ENCODE measurements around the gene TMA16. TPM values are rescaled to one million over a fixed set of nuclear protein-coding genes. Genes with fewer than 3 reads are reported as not detected.

Gene TMA16
- total RNA-seq, 1 donor from 2014 or later, result 9.6 TPM

- DNase-seq (ENCODE audit: missing footprints) (no peak), ATAC-seq (no peak)
- intact Hi-C loops (cut with DNase I), result loop anchor here (2.0 to 5.0 kb wide), 2 partner anchors 1182 to 1196 kb away; no protein-coding TSS in a partner anchor
Observed at GRCh38 chr4:163550869-163551267, 56.4 kb downstream of the TMA16 start.

DNA sequence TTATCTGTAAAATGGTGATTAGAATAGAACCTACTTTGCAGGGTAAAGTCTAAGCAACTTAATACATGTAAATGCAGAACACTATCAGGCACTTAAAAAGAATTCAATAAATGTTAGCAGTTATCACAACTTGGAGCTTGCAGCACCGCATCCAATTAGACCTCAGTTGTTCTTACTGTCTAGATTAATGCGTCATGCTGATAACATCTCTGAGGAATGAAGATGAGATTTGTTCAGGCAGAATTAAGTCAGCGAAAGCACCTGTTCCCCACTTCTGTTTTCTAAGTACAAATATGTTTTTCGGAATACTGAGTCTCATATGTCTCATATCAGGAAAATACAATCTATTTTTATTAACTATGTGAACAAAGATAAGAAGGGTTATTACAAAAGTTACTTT is 58.7 kb downstream of the TMA16 start:
- DNase-seq (ENCODE audit: missing footprints), result no peak
- ATAC-seq, result no peak
- intact Hi-C loops (cut with DNase I), result loop anchor here (5.0 kb wide), 1 partner anchor 1194 kb away; no protein-coding TSS in a partner anchor

GRCh38 chr4:163554870-163555465 is 60.5 kb downstream of the TMA16 start:
- DNase-seq (ENCODE audit: missing footprints) (no peak), ATAC-seq (no peak)
- intact Hi-C loops (cut with DNase I), result loop anchor here (5.0 kb wide), 2 partner anchors 127 to 1192 kb away; no protein-coding TSS in a partner anchor

DNA sequence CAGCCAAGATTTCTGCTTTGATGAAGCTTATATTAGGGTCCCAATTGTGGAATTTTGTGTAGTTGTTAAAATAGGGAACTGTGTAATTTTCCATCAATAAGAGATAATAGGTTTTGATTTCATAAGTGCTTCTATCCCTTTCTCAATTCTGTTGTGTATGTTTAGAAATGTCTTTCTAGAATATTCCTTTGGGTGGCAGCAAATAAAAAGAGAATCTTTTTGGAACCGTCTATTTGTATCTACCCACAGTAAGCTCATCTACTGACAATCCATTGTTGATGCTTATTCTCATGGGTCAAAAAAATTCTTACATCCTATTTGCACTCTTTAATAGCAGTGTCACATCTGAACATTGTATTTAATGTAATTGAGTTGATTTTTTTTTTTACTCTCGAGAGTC is 61.7 kb downstream of the TMA16 start:
- intact Hi-C loops (cut with DNase I), result loop anchor here (5.0 kb wide), 1 partner anchor 126 kb away; no protein-coding TSS in a partner anchor
- DNase-seq (ENCODE audit: missing footprints) (no peak), ATAC-seq (no peak)

DNA sequence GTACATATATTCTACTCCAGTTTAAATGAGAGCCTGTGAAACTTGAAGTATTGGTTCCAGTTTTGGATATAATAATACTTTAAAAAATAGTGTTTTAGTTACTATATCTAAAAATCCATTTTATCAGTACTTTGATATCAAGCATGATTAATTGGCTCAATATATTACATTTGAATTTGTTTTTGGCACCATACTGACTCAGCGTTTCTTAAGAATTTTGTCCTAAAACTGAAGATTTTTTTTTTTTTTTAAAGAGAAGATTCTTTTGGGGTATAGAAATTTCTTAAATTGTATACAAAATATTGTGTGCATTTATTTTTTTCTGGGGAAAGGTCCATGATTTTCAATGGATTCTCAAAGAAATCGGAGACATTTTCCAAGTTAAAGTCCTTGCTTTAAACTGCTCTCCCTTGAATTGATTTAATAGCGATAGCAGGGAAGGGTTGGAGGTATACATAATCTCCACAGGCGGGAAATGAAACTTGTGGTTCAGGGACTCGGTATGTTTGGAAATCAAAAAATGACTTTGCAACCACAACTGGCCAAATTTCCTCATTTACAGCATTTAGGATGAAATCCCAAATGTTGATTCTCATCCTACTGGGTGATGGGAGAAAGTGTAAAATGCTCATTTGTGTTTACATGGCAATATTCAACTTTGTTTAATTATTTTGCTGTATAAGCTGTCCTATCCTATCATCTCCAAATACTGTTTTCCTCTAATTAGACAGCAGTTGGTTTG is 62.3 kb downstream of the TMA16 start:
- DNase-seq (ENCODE audit: missing footprints) (no peak), ATAC-seq (no peak)
- intact Hi-C loops (cut with DNase I), result loop anchor here (5.0 kb wide), 1 partner anchor 125 kb away; no protein-coding TSS in a partner anchor

- DNase-seq (ENCODE audit: missing footprints) (no peak), ATAC-seq (peak; percentile 65)
- intact Hi-C loops (cut with DNase I), result loop anchor here (5.0 kb wide), 1 partner anchor 124 kb away; no protein-coding TSS in a partner anchor
Observed at GRCh38 chr4:163558539-163559044, 64.1 kb downstream of the TMA16 start.

- DNase-seq (ENCODE audit: missing footprints) (no peak), ATAC-seq (no peak)
- intact Hi-C loops (cut with DNase I), result no loop called here
Observed at GRCh38 chr4:163562496-163562895, 68.0 kb downstream of the TMA16 start.

- no peak for ATAC-seq
- no peak for DNase-seq (ENCODE audit: missing footprints)
- intact Hi-C loops (cut with DNase I), result no loop called here
Observed at GRCh38 chr4:163563592-163563991, 69.1 kb downstream of the TMA16 start.

DNA sequence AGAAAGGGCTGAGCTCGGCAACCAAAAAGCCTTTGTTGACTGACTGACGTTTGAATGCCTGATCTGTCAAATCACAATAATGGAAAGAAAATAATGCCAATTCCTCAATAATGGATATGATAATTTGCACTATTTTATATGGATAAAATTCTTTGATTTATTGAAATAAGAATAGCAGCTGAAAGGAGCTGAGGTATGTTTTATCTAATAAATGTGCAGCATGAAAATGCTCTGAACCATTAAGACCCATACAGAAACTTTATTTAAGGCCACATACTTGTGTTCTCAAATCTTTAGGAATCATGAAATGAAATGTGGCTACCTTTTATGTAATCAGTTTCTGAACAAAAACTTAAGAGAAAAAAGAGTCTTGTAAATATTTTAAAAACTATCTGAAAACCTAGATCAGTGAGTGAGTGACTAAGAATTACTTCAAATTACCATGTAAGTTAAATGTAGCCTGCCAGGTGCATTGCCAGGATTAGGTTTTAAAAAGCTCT is 69.8 kb downstream of the TMA16 start:
- intact Hi-C loops (cut with DNase I), result no loop called here
- no peak for ATAC-seq
- DNase-seq (ENCODE audit: missing footprints), result no peak

GRCh38 chr4:163565226-163566135 is 71.0 kb downstream of the TMA16 start:
- intact Hi-C loops (cut with DNase I), result no loop called here
- DNase-seq (ENCODE audit: missing footprints) (no peak), ATAC-seq (no peak)

DNA sequence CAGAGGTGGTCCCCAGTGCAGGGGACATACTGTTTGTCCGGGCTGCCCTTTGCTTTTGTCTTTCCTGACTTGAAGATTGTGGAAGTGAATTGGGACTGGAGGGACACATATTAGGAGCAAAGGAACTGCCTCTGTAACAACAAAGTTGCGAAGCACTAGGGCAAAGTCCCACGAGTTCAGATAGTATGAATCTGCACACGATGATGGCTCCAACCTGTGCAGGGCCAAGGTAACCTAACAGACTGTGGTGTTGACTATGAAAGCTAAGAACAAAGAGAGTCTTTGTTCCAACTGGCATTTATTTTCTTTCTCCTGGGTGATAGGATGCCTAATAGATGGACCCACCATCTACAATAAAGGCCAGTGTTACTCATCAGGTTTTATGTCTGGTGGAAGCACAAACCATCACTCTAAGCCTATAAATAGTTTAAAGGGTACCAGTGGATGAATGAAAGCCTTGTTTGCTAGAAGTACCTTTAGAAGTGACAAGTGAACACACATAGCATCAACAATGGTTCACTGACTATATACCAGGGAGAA is 71.8 kb downstream of the TMA16 start:
- intact Hi-C loops (cut with DNase I), result no loop called here
- ATAC-seq (no peak), DNase-seq (ENCODE audit: missing footprints) (no peak)

DNA sequence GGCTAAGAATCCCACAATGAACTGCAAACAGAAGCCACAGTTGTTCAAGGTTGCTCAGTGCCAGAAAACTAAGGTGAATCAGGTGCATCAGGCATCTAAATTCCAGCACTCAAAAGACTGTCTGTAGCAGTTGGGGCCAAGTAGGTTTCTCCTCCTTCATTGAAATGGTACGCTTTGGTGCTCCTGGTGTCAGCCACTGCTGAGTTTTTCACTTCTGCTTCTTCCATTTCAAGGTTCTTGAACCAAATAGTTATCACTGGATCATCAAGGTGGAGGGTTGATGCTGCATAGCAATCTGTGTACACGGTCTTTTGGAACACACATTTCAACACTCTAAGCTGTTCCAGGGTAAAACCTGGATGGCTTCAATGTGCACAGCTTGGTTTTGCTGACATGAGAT is 74.4 kb downstream of the TMA16 start:
- intact Hi-C loops (cut with DNase I), result no loop called here
- DNase-seq (ENCODE audit: missing footprints) (no peak), ATAC-seq (no peak)

Other genes with a start within 250 kb of the TMA16 start
- 0.46 TPM for gene NPY1R, start 162.1 kb upstream of the TMA16 start, total RNA-seq
- not detected for gene NPY5R, start 150.8 kb upstream of the TMA16 start, total RNA-seq
- not detected for gene TKTL2, start 20.9 kb upstream of the TMA16 start, total RNA-seq

Measured in Right ventricle myocardium inferior (tissue), 1 donor.